Measurements from ENCODE around the gene USP25.

GRCh38 chr21:15868940-15869339, 139.2 kb downstream of the USP25 start:
- TF ChIP-seq CTCF (conservative IDR thresholded peaks at IDR 0.05; ENCODE audit: low read depth in 2 of 2) (no peak), EZH2phosphoT487 (IDR thresholded peaks at IDR 0.05; ENCODE audit: unreplicated experiment) (no peak), POLR2AphosphoS5 (IDR thresholded peaks at IDR 0.05; ENCODE audit: low read depth) (no peak), EZH2 (IDR thresholded peaks at IDR 0.05; ENCODE audit: low read depth, unreplicated experiment) (no peak), CREB1 (CRISPR knock-in tag; IDR thresholded peaks at IDR 0.05; ENCODE audit: low read depth) (no peak), JUNB (IDR thresholded peaks at IDR 0.05; ENCODE audit: unreplicated experiment) (no peak), REST (IDR thresholded peaks at IDR 0.05; ENCODE audit: unreplicated experiment) (no peak), NANOG (IDR thresholded peaks at IDR 0.05; ENCODE audit: borderline replicate concordance) (no peak), ZNF114 (CRISPR knock-in tag; IDR thresholded peaks at IDR 0.05) (no peak), ZNF462 (CRISPR knock-in tag; IDR thresholded peaks at IDR 0.05) (no peak), ZNF331 (CRISPR knock-in tag; IDR thresholded peaks at IDR 0.05; ENCODE audit: low read depth) (no peak), ETS1 (IDR thresholded peaks at IDR 0.05) (no peak)

Data from GM23338 (cell line).